H9 (cell line): ENCODE results near the gene SIDT2. TPM values are rescaled to one million over a fixed set of nuclear protein-coding genes. Genes with fewer than 3 reads are reported as not detected.

ENCODE experiments used
- DNase-seq: peaks from one replicate; pipeline ENCODE4 v3.0.0-alpha.2; 2017
- H2AFZ ChIP-seq: one replicate; pipeline ENCODE4 v1.6.1; 2013; ENCODE audit warnings: mild to moderate bottlenecking, low read length, control low read depth, moderate library complexity
- H2AK5ac ChIP-seq: 2 replicates; pipeline ENCODE4 v1.6.1; 2013; ENCODE audit warnings: low read length, control low read depth, mixed read lengths; ENCODE audit not compliant: insufficient read length
- H2BK120ac ChIP-seq: one replicate; pipeline ENCODE4 v1.6.1; 2013; ENCODE audit warnings: low read depth, mild to moderate bottlenecking, low read length, control low read depth, inconsistent platforms; ENCODE audit not compliant: poor library complexity, severe bottlenecking
- H2BK12ac ChIP-seq: 2 replicates; pipeline ENCODE4 v1.6.1; 2013; ENCODE audit warnings: low read length, control low read depth, mixed read lengths, low read depth; ENCODE audit not compliant: insufficient read length
- H2BK15ac ChIP-seq: 2 replicates; pipeline ENCODE4 v1.6.1; 2013; ENCODE audit warnings: low read depth, low read length, control low read depth
- H2BK20ac ChIP-seq: one replicate; pipeline ENCODE4 v1.6.1; 2013; ENCODE audit warnings: low read depth, mild to moderate bottlenecking, low read length, control low read depth, inconsistent platforms; ENCODE audit not compliant: poor library complexity, severe bottlenecking
- H2BK5ac ChIP-seq: 2 replicates; pipeline ENCODE4 v1.6.1; 2013; ENCODE audit warnings: low read length, control low read depth, mixed read lengths; ENCODE audit not compliant: insufficient read length
- H3K14ac ChIP-seq: 2 replicates; pipeline ENCODE4 v1.6.1; 2013; ENCODE audit warnings: low read length, control low read depth; ENCODE audit not compliant: insufficient read depth
- H3K18ac ChIP-seq: 2 replicates; pipeline ENCODE4 v1.6.1; 2013; ENCODE audit warnings: low read depth, mild to moderate bottlenecking, mixed read lengths, low read length, control low read depth; ENCODE audit not compliant: insufficient read length
- H3K23ac ChIP-seq: 2 replicates; pipeline ENCODE4 v1.6.1; 2013; ENCODE audit warnings: low read length, control low read depth, mixed read lengths, low read depth; ENCODE audit not compliant: insufficient read length
- H3K23me2 ChIP-seq: 2 replicates; pipeline ENCODE4 v1.6.1; 2013; ENCODE audit warnings: low read depth, mild to moderate bottlenecking, mixed read lengths, low read length, control low read depth; ENCODE audit not compliant: insufficient read length, poor library complexity, severe bottlenecking
- H3K27ac ChIP-seq: 2 replicates; pipeline ENCODE4 v1.5.1; 2013; ENCODE audit warnings: low read length, control low read depth, mixed read lengths, low read depth; ENCODE audit not compliant: insufficient read length
- H3K27me3 ChIP-seq: 2 replicates; pipeline ENCODE4 v1.6.1; 2013; ENCODE audit warnings: low read length, control low read depth, inconsistent platforms; ENCODE audit not compliant: insufficient read depth
- H3K4ac ChIP-seq: 2 replicates; pipeline ENCODE4 v1.6.1; 2013; ENCODE audit warnings: low read depth, mild to moderate bottlenecking, control low read depth, inconsistent platforms, low read length, moderate library complexity
- H3K4me1 ChIP-seq: 2 replicates; pipeline ENCODE4 v1.6.1; 2013; ENCODE audit warnings: low read length, control low read depth, inconsistent platforms; ENCODE audit not compliant: insufficient read depth
- H3K4me2 ChIP-seq: 2 replicates; pipeline ENCODE4 v1.6.1; 2013; ENCODE audit warnings: low read length, control low read depth, mixed read lengths; ENCODE audit not compliant: insufficient read length, insufficient read depth
- H3K56ac ChIP-seq: 2 replicates; pipeline ENCODE4 v1.6.1; 2013; ENCODE audit warnings: low read depth, mild to moderate bottlenecking, mixed read lengths, low read length, control low read depth; ENCODE audit not compliant: insufficient read length
- H3K79me1 ChIP-seq: 2 replicates; pipeline ENCODE4 v1.6.1; 2013; ENCODE audit warnings: low read depth, mild to moderate bottlenecking, moderate library complexity, low read length, control low read depth, inconsistent platforms; ENCODE audit not compliant: insufficient read depth, poor library complexity, severe bottlenecking
- H3K79me2 ChIP-seq: 2 replicates; pipeline ENCODE4 v1.6.1; 2013; ENCODE audit warnings: low read length, control low read depth, inconsistent platforms; ENCODE audit not compliant: insufficient read depth
- H3K9ac ChIP-seq: 2 replicates; pipeline ENCODE4 v1.6.1; 2013; ENCODE audit warnings: low read length, control low read depth, mixed read lengths; ENCODE audit not compliant: insufficient read length; ENCODE audit errors: extremely low read depth
- H3K9me3 ChIP-seq: one replicate; pipeline ENCODE4 v1.6.1; 2013; ENCODE audit warnings: low read depth, low read length, inconsistent platforms; ENCODE audit not compliant: control insufficient read depth
- H3T11ph ChIP-seq: one replicate; pipeline ENCODE4 v1.6.1; 2013; ENCODE audit warnings: mild to moderate bottlenecking, low read length, control low read depth, inconsistent platforms
- H4K20me1 ChIP-seq: one replicate; pipeline ENCODE4 v1.6.1; 2013; ENCODE audit not compliant: control insufficient read depth, insufficient read length, insufficient read depth
- H4K5ac ChIP-seq: 2 replicates; pipeline ENCODE4 v1.6.1; 2013; ENCODE audit warnings: low read depth, mild to moderate bottlenecking, mixed read lengths, low read length, control low read depth; ENCODE audit not compliant: insufficient read length
- H4K8ac ChIP-seq: replicated peaks from 2 replicates; pipeline ENCODE4 v1.6.1; 2013; ENCODE audit warnings: low read length, control low read depth, mixed read lengths, low read depth; ENCODE audit not compliant: insufficient read length
- H4K91ac ChIP-seq: 2 replicates; pipeline ENCODE4 v1.6.1; 2013; ENCODE audit warnings: low read depth, mild to moderate bottlenecking, moderate library complexity, mixed read lengths, low read length, control low read depth; ENCODE audit not compliant: insufficient read length
- H3K27ac Mint-ChIP-seq, 3 experiments: 2 replicates in 2 of 3; 3 replicates in 1 of 3; pipeline ENCODE4 v1.8.0; 2020 to 2021; ENCODE audit warnings: mixed read lengths in 3 of 3, mild to moderate bottlenecking in 1 of 3, moderate library complexity in 1 of 3
- H3K27me3 Mint-ChIP-seq: 2 replicates; pipeline ENCODE4 v1.8.0; 2021; ENCODE audit warnings: low read depth, mild to moderate bottlenecking, moderate library complexity, mixed read lengths
- H3K36me3 Mint-ChIP-seq, 3 experiments: 2 replicates in 2 of 3; 3 replicates in 1 of 3; pipeline ENCODE4 v1.8.0; 2020 to 2021; ENCODE audit warnings: low read depth in 3 of 3, mixed read lengths in 3 of 3; ENCODE audit not compliant: insufficient read depth in 1 of 3
- H3K4me1 Mint-ChIP-seq, 2 experiments: 2 replicates each; pipeline ENCODE4 v1.8.0; 2020; ENCODE audit warnings: mixed read lengths in 2 of 2
- H3K4me3 Mint-ChIP-seq, 2 experiments: 2 replicates in 1 of 2; 3 replicates in 1 of 2; pipeline ENCODE4 v1.8.0; 2020 to 2021; ENCODE audit warnings: mild to moderate bottlenecking in 2 of 2, mixed read lengths in 2 of 2, moderate library complexity in 1 of 2
- H3K9me3 Mint-ChIP-seq, 2 experiments: 2 replicates in 1 of 2; 3 replicates in 1 of 2; pipeline ENCODE4 v1.8.0; 2020; ENCODE audit warnings: mild to moderate bottlenecking in 2 of 2, mixed read lengths in 2 of 2, moderate library complexity in 1 of 2
- WGBS: extraction: QIAGEN DNeasy Blood & Tissue Kit; methylation state at CpG from one replicate; pipeline ENCODE4 v1.1.7; 2013; ENCODE audit warnings: missing lambda C conversion rate, low lambda C conversion rate, mixed read lengths; ENCODE audit not compliant: insufficient read length; ENCODE audit errors: extremely low coverage; 5-methylcytosine and 5-hydroxymethylcytosine counted together
- total RNA-seq: library from RNA; stranded (reverse); gene quantifications from 2 replicates; pipeline ENCODE4 v1.2.1, GENCODE V29; 2021
- TF ChIP-seq, protein P1 (sequence below): fragments of 200-600 bp; sonication (generic); conservative IDR thresholded peaks from 3 replicates; pipeline ENCODE4 v1.8.0; 2021; ENCODE audit warnings: antibody characterized with exemption, mild to moderate bottlenecking

Gene SIDT2
- total RNA-seq, 1 experiment from 2014 or later = 18.3 TPM

DNA sequence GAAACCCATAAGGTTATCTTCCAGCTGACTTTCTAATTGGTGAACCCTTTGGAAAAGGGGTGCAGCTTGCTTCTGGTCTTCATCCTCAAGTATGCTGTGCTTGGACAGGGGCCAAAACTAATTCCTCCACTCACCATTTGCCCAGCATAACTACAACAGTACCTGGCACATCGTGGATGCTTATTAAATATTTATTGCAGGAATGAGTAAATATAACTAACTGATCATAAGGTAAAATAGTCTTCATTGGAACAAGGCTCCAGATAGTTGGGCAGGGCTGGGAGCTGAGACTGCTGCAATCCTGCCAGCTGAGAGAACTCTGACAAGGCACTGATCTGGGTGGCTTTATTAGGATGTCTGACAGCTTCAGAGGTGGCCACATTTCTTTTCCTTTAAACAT is 2.4 kb upstream of the SIDT2 start:
- Mint-ChIP-seq H3K27me3 (peaks cover 3% of the 10 kb centered on the region; the same call in 1 of the 2 replicates), H3K27ac (no peak overlapping the region), H3K4me3 (no peak overlapping the region), H3K4me1 (peaks cover 33 to 42% of the 10 kb centered on the region in 2 experiments), H3K9me3 (no peaks in the 10 kb centered on the region), H3K36me3 (peaks cover 0 to 23% (median 7%) of the 10 kb centered on the region in 3 experiments; a peak in 4 of 7 replicates)
- H3K79me1 ChIP-seq = no peaks in the 10 kb centered on the region
- no peak for DNase-seq
- H3K4me2 ChIP-seq = no peak overlapping the region
- no peak overlapping the region for H3T11ph ChIP-seq
- no peak overlapping the region for H3K56ac ChIP-seq
- no peaks in the 10 kb centered on the region for H3K9me3 ChIP-seq
- no peak overlapping the region for H4K8ac ChIP-seq
- H3K14ac ChIP-seq = no peak overlapping the region
- no peak overlapping the region for H2BK120ac ChIP-seq
- H3K4ac ChIP-seq = no peak overlapping the region
- H2AFZ ChIP-seq = no peak overlapping the region
- H3K27me3 ChIP-seq = no peaks in the 10 kb centered on the region
- H2AK5ac ChIP-seq = no peak overlapping the region
- no peak overlapping the region for H3K9ac ChIP-seq
- no peak overlapping the region for H2BK5ac ChIP-seq
- H3K23me2 ChIP-seq = peaks cover 14% of the 10 kb centered on the region
- no peak overlapping the region for H3K18ac ChIP-seq
- no peak overlapping the region for H2BK20ac ChIP-seq
- no peak overlapping the region for H3K27ac ChIP-seq
- TF ChIP-seq, protein P1, sequence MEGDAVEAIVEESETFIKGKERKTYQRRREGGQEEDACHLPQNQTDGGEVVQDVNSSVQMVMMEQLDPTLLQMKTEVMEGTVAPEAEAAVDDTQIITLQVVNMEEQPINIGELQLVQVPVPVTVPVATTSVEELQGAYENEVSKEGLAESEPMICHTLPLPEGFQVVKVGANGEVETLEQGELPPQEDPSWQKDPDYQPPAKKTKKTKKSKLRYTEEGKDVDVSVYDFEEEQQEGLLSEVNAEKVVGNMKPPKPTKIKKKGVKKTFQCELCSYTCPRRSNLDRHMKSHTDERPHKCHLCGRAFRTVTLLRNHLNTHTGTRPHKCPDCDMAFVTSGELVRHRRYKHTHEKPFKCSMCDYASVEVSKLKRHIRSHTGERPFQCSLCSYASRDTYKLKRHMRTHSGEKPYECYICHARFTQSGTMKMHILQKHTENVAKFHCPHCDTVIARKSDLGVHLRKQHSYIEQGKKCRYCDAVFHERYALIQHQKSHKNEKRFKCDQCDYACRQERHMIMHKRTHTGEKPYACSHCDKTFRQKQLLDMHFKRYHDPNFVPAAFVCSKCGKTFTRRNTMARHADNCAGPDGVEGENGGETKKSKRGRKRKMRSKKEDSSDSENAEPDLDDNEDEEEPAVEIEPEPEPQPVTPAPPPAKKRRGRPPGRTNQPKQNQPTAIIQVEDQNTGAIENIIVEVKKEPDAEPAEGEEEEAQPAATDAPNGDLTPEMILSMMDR = no peak
- H3K4me1 ChIP-seq = peaks cover 6% of the 10 kb centered on the region; the same call in 1 of the 2 replicates
- H4K5ac ChIP-seq = no peak overlapping the region
- no peak overlapping the region for H4K91ac ChIP-seq
- no peaks in the 10 kb centered on the region for H3K79me2 ChIP-seq
- no peak overlapping the region for H3K23ac ChIP-seq
- H2BK12ac ChIP-seq = no peak overlapping the region
- no peak overlapping the region for H2BK15ac ChIP-seq
- no peaks in the 10 kb centered on the region for H4K20me1 ChIP-seq
- no CpG with 5 or more reads among the region's 1 CpG for WGBS
